GM12892 (cell line): ENCODE results near the gene STC2.

Source experiments
- DNase-seq: peaks from one replicate; pipeline ENCODE4 v3.0.0; 2011; ENCODE audit not compliant: insufficient read length
- FAIRE-seq: peaks from 2 replicates; lab custom pipeline; 2011; peaks lifted over from hg19 to GRCh38; lab: Jason Lieb, UNC
- POLR2A ChIP-seq: IDR thresholded peaks from 2 replicates; pipeline ENCODE4 v1.6.1; 2011; ENCODE audit warnings: low read depth, low read length, control low read depth
- POLR2AphosphoS5 ChIP-seq: IDR thresholded peaks from 2 replicates; pipeline ENCODE4 v1.6.1; 2011; ENCODE audit warnings: low read depth, low read length, control low read depth
- TAF1 ChIP-seq: IDR thresholded peaks from 2 replicates; pipeline ENCODE4 v1.6.1; 2011; ENCODE audit warnings: low read depth, mild to moderate bottlenecking, control low read depth, low read length, borderline replicate concordance

The STC2 gene

GRCh38 chr5:173283318-173284288 lies 44.6 kb downstream of the STC2 start:
- FAIRE-seq (peak; percentile 9), DNase-seq (peak; percentile 74)
- no peak for TF ChIP-seq POLR2A

- TF ChIP-seq POLR2A = no peak
- TF ChIP-seq TAF1 = no peak
- no peak for TF ChIP-seq POLR2AphosphoS5
These were observed 45.3 kb downstream of the STC2 start for GRCh38 chr5:173282916-173283315.

GRCh38 chr5:173281910-173282309 lies 46.3 kb downstream of the STC2 start:
- TF ChIP-seq TAF1 (no peak), POLR2AphosphoS5 (no peak), POLR2A (no peak)
- DNase-seq (no peak), FAIRE-seq (no peak)

More at GRCh38 chr5:173282916-173283315, 45.3 kb downstream of the STC2 start:
- no peak for FAIRE-seq
- DNase-seq = no peak

- FAIRE-seq = no peak
- DNase-seq = no peak
- TF ChIP-seq POLR2A = no peak
- no peak for TF ChIP-seq POLR2AphosphoS5
- no peak for TF ChIP-seq TAF1
These were observed 49.0 kb downstream of the STC2 start for GRCh38 chr5:173279166-173279565.

GRCh38 chr5:173278641-173279040 lies 49.6 kb downstream of the STC2 start:
- FAIRE-seq (no peak), DNase-seq (no peak)
- TF ChIP-seq POLR2AphosphoS5 = no peak
- no peak for TF ChIP-seq POLR2A
- no peak for TF ChIP-seq TAF1

- TF ChIP-seq POLR2AphosphoS5 = no peak
- TF ChIP-seq TAF1 = no peak
- TF ChIP-seq POLR2A = no peak
- DNase-seq (no peak), FAIRE-seq (no peak)
These were observed 50.0 kb downstream of the STC2 start for GRCh38 chr5:173278172-173278571.

GRCh38 chr5:173274771-173275170 lies 53.4 kb downstream of the STC2 start:
- FAIRE-seq = no peak
- TF ChIP-seq TAF1 (no peak), POLR2AphosphoS5 (no peak), POLR2A (no peak)
- DNase-seq = no peak

GRCh38 chr5:173271419-173271818 lies 56.8 kb downstream of the STC2 start:
- no peak for TF ChIP-seq POLR2AphosphoS5
- TF ChIP-seq POLR2A = no peak
- no peak for TF ChIP-seq TAF1
- no peak for FAIRE-seq
- no peak for DNase-seq

GRCh38 chr5:173268750-173269432 lies 59.3 kb downstream of the STC2 start:
- DNase-seq (no peak), FAIRE-seq (no peak)
- TF ChIP-seq POLR2A (no peak), POLR2AphosphoS5 (no peak), TAF1 (no peak)

GRCh38 chr5:173265433-173265832 lies 62.8 kb downstream of the STC2 start:
- TF ChIP-seq POLR2A (no peak), POLR2AphosphoS5 (no peak), TAF1 (no peak)
- FAIRE-seq = no peak
- no peak for DNase-seq
